Lower leg skin (tissue), 4 donors: ENCODE measurements around the gene TTC34. TPM values are rescaled to one million over a fixed set of nuclear protein-coding genes. Genes with fewer than 3 reads are reported as not detected.
"Not testable (repeated sequence)": the region's sequence is repeated elsewhere in the genome, so short reads cannot be mapped to it uniquely, and the experiment has no call there.

ENCODE experiments used
- DNase-seq, 2 donors: peaks; one replicate each; pipeline ENCODE4 v3.0.0-alpha.2; 2019; ENCODE audit warnings: low spot score in 2 of 2
- H3K4me3 ChIP-seq: fragments of 200-600 bp; sonication (generic); 2 replicates; pipeline ENCODE4 v1.5.1; 2017; ENCODE audit warnings: mild to moderate bottlenecking, low read depth; ENCODE audit not compliant: poor library complexity, severe bottlenecking
- CTCF ChIP-seq, 3 donors: fragments of 450-650 bp; IDR thresholded peaks; one replicate each; pipeline ENCODE4 v1.5.1; 2016; ENCODE audit warnings: antibody characterized with exemption in 3 of 3, mild to moderate bottlenecking in 3 of 3, moderate library complexity in 2 of 3
- POLR2A ChIP-seq, 2 donors: fragments of 450-650 bp; IDR thresholded peaks; one replicate each; pipeline ENCODE4 v1.6.1; 2016 to 2017; ENCODE audit warnings: antibody characterized with exemption in 2 of 2, mild to moderate bottlenecking in 1 of 2, moderate library complexity in 1 of 2
- WGBS, 2 donors: methylation state at CpG; one replicate each; pipeline ENCODE4 v1.1.5; 2018; 5-methylcytosine and 5-hydroxymethylcytosine counted together
- intact Hi-C: fragments of 100-400 bp; cut with DNase I; formaldehyde crosslinking; loops from one replicate; pipeline ENCODE4 v1.15.0; 2023; ENCODE audit warnings: low total_unique reads
- total RNA-seq, 4 donors: library from RNA; depleted of rRNA; stranded (reverse); fragments of >200 nt; gene quantifications; one replicate each; pipeline ENCODE4 v1.1.0, GENCODE V29; 2016

The TTC34 gene
- total RNA-seq, 4 donors from 2014 or later: 0.07 to 0.23 (median 0.17) TPM

DNA sequence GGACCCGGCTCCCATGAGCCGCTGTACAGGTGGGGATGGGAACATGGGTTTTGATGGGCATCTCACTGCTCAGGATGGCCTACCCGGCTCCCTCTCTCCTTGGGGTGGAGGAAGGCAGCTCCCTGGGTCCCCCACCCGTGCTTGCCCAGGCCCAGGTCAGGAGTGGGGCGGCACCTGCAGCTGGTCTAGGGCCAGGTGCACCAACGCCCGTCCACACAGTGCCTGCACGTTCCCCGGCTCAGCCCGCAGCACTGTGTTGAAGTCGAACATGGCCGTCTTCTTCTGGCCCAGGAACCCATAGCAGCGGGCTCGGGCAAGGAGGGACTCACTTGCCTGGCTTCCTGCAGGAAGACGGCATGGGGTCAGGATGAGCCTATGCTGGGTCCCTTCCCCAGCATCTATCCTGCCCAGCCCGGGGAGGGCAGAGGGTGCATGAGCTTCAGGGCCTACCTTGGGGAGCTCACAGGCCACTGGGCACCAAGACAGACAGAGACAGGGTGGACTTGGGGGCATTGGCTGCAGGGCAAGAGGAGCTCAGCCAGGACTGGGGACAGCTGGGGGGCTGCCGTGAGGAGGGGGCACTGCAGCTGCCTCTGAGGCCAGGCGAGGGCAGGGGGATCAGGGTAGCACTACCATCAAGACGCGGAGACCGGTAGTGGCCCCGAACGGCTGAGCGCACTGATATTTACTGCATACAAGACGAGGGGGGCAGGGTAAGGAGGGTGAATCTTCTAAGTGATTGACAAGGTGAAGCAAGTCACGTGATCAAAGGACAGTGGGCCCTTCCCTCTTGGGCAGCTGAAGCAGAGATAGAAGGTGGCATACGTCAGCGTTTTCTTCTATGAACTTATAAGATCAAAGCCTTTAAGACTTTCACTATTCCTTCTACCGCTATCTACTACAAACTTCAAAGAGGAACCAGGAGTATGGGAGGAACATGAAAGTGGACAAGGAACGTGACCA lies 17.8 kb downstream of the TTC34 start:
- WGBS, 2 donors: 87 to 88% methylated on average over 26 to 29 of the region's 30 CpGs
- intact Hi-C loops: no loop called here

DNA sequence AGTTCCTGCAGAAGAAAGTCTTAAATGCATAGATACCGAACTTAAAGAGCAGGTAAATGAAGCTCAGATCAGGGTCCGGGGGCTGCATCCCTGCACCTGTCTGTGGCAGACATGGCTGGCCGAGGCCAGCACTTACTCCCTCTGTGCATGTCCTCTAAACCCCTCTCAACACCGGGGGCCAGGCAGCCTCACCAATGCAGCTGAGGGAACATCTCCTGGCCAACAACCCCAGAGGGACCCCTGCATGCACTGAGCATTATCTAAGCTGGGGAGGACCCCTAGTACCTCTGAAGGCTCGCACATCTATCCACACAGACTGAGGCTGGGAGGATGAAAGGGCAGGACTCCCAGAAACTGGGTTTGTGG lies 18.4 kb downstream of the TTC34 start:
- 86 to 94% methylated on average over 5 of the region's 5 CpGs for WGBS, 2 donors
- no peak overlapping the region for H3K4me3 ChIP-seq
- TF ChIP-seq POLR2A (IDR thresholded peaks at IDR 0.05): no peak
- intact Hi-C loops: no loop called here
- DNase-seq: no peak

More for the DNA sequence above, 17.8 kb downstream of the TTC34 start:
- no peak overlapping the region for H3K4me3 ChIP-seq
- TF ChIP-seq POLR2A (IDR thresholded peaks at IDR 0.05): no peak
- no peak for TF ChIP-seq CTCF (IDR thresholded peaks at IDR 0.05)
- peak in 1 of 2 donors; percentile 81 for DNase-seq

- DNase-seq: no peak
- no peak overlapping the region for H3K4me3 ChIP-seq
- intact Hi-C loops: no loop called here
- TF ChIP-seq CTCF (IDR thresholded peaks at IDR 0.05) (no peak), POLR2A (IDR thresholded peaks at IDR 0.05) (no peak)
- WGBS, 2 donors: 63 to 71% methylated on average over 2 of the region's 2 CpGs
These were observed 19.9 kb downstream of the TTC34 start for GRCh38 chr1:2781627-2782026.

DNA sequence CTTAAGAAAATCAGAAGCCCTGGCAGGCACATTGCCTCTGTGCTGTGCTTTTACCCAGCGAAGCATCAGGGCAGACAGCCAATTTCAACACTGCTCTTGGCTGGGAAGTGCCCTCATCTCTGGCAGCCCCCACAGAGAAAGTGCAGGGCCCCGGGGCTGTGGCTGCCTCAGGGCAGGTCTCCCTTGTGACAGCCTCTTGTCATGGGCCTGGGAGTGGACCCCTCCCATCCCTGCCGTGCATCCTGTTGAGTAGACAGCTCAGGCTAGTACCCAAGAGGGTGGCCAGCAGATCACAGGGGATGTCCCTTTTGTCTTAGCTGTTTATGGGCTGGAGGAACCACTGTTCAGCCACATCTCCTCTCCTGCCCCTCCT lies 23.3 kb downstream of the TTC34 start:
- 11 to 19% methylated on average over 3 of the region's 3 CpGs for whole genome bisulfite sequencing, 2 donors
- intact Hi-C loops: no loop called here
- DNase-seq: peak in 1 of 2 donors; percentile 72

DNA sequence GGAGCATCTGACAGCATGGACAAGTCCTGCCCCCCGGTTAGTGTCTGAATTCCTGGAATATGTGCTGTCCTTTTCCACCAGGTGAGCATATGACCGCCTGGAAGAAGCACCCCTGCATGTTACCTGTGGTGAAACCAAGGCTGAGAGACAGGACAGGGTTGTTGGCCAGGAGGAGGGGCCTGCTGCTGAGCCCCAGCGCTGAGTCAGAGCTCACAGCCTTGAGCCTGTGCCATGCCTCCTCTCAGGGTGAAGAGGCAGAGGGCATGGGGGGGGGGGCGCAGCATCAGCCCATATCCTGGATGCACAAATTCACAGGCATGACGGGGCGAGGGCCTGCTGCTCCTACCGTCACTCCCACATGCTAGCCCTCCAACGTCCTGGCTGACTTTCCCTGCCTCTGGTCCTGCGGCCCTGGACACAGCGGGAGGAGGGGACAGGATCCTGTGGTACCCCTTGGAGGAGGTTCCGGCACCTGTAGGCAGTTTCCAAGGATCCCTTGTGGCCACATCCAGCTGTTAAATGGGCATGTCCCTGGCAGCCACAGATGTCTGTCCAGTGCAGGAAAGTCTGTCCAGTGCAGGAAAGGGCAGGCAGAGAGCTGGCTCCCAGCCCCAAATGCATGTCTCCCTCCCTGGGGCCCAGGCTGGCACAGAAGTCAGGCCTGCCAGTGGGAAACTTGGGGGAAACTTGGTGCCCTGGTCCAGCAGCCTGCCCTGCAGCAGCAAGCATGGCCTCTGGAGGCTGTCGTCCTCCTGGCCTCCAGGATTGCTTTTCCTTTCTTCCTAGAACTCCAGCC lies 23.9 kb downstream of the TTC34 start:
- TF ChIP-seq POLR2A (IDR thresholded peaks at IDR 0.05): no peak
- TF ChIP-seq CTCF (IDR thresholded peaks at IDR 0.05): no peak
- WGBS, 2 donors: 45 to 62% methylated on average over 9 to 12 of the region's 12 CpGs
- peak; percentile 7 to 72 for DNase-seq
- no peak overlapping the region for H3K4me3 ChIP-seq
- intact Hi-C loops: no loop called here

More for the DNA sequence above, 23.3 kb downstream of the TTC34 start:
- no peak for TF ChIP-seq POLR2A (IDR thresholded peaks at IDR 0.05)
- no peak for TF ChIP-seq CTCF (IDR thresholded peaks at IDR 0.05)
- H3K4me3 ChIP-seq: no peak overlapping the region

- intact Hi-C loops, H3K4me3 ChIP-seq, DNase-seq: not testable (repeated sequence)
- whole genome bisulfite sequencing, 2 donors: 73 to 78% methylated on average over 3 to 4 of the region's 4 CpGs
These were observed 26.2 kb downstream of the TTC34 start for GRCh38 chr1:2775333-2775732.

DNA sequence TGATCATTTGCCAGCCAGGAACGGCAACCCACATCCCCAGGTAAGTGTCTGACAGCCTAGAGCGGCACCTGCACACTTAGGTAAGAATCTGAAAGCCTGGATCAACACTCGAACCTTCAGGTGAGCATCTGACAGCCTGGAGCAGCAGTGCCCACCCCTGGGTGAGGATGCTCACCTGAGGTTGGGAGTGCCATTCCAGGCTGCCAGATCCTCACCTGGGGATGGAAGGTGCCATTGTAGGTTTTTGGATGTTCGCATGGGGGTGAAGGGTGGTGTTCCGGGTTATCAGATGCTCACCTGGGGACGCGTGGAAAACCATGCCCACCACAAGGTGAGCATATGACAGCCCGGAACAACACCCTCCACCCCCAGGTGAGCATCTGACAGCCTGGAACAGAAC lies 33.4 kb downstream of the TTC34 start:
- H3K4me3 ChIP-seq, DNase-seq, intact Hi-C loops: not testable (repeated sequence)
- WGBS, 2 donors: 57 to 79% methylated on average over 7 to 8 of the region's 8 CpGs

- H3K4me3 ChIP-seq, intact Hi-C loops, DNase-seq: not testable (repeated sequence)
- WGBS, 2 donors: 46 to 66% methylated on average over 7 of the region's 13 CpGs
These were observed 42.1 kb downstream of the TTC34 start for GRCh38 chr1:2759433-2759832.

DNA sequence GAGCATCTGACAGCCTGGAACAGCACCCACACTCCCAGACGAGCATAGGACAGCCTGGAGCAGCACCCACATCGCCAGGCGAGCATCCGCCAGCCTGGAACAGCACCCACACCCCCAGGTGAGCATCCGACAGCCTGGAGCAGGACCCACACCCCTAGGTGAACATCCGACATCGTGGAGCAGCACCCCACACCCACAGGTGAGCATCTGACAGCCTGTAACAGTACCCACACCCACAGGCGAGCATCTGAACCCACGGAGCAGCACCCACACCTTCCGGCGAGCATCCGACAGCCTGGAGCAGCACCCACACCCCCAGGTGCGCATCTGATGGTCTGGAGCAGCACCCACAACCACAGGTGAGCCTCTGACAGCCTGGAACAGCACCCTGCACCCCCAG lies 44.0 kb downstream of the TTC34 start:
- intact Hi-C loops: not testable (repeated sequence)

GRCh38 chr1:2755426-2755825 lies 46.1 kb downstream of the TTC34 start:
- DNase-seq, intact Hi-C loops: not testable (repeated sequence)

More for the DNA sequence above, 44.0 kb downstream of the TTC34 start:
- not testable (repeated sequence) for DNase-seq, H3K4me3 ChIP-seq
- 20% methylated on average over 5 of the region's 13 CpGs; no CpG with 5 or more reads in 1 of the 2 donors for WGBS, 2 donors

More at GRCh38 chr1:2755426-2755825, 46.1 kb downstream of the TTC34 start:
- WGBS, 2 donors: no CpG with 5 or more reads among the region's 14 CpGs
- H3K4me3 ChIP-seq: not testable (repeated sequence)
